Left renal cortex interstitium (tissue), 4 donors: ENCODE data around the gene SMDT1. TPM values are rescaled to one million over a fixed set of nuclear protein-coding genes. Genes with fewer than 3 reads are reported as not detected.

Experiments used
- DNase-seq, 4 donors: peaks; one replicate each; pipeline ENCODE4 v3.0.0-alpha.2; 2013; ENCODE audit warnings: low read depth in 4 of 4, low spot score in 2 of 4, missing footprints in 1 of 4
- polyA plus RNA-seq, 4 donors: library from polyadenylated mRNA; unstranded; fragments of 120-200 nt; gene quantifications; one replicate each; pipeline ENCODE4 v1.2.1, GENCODE V29; 2013; ENCODE audit not compliant: insufficient read length in 4 of 4

SMDT1 gene
- 100 to 1,000 TPM in 3 of 4 donors, 10 to 100 TPM in 1; 85.4 to 115 (median 110) TPM for polyA plus RNA-seq

GRCh38 chr22:42079319-42080251 lies at the start of gene SMDT1:
TSS of gene SMDT1 (plus strand) at chr22:42079700. CDS start at chr22:42079769, 69 bp downstream.
- peak; percentile 96 to 99 (median 97) for DNase-seq

DNA sequence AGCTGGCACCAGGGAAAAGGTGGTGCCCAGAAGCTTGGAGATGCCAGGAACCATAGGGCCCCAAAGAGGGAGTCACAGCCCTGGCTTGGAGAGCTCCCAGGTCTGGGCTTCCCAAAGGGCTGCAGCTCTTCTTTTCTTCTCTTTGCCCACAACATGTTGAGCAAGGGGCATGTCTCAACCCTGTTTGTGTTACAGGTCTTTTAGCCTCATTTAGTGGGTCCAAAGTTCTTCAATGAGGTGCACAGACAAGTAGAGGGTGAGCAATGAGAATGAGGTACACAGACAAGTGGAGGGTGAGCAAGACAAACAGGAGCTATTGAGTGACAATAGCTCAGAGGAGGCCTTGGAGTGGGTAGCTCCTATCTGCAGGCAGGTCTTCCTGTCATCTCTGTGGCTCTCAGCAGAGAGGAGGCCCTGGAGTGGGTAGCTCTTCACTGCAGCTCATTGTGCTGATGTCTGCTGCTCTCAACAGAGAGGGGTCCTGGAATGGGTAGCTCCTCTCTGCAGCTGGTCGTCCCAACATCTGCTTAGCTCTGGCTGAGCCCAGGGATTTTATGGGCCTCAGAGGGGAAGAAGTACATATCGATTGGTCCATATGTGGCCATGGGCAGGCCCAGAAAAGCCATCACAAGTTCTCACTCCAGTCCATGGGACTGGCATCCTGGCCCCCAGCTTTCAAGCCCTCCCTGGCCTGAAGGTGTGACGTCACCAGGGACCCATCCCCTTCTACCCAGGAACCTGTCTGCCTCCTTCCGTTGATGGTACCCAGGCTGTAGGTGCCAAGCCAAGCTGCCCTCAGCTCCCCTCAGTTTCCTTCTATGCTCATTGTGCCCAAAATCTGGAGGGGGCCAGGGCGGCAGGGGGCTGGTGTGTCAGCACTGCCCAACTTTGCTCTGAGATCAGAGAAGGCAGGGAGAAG lies 46.0 kb upstream of the SMDT1 start:
- DNase-seq: no peak

DNA sequence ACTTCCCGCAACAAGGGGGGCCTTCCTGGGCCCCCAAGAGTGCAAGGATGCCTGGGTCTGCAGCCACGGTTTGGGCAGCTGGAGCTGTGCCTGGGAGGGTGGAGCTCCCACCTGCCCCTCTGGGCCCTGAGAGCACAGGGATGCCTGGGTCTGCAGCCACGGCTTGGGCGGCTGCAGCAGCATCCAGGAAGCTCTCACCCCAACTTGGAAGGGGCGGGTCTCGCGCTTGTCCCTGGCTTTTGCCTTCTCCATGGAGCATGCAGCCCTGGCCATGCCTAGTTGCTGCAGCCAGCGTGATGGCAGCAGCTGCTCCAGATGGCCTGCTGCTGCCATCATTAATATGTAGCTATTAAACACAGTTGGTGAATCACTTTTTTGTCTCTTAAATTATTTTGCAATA lies 44.2 kb upstream of the SMDT1 start:
- DNase-seq: no peak

GRCh38 chr22:42039271-42039670 lies 40.2 kb upstream of the SMDT1 start:
- no peak for DNase-seq

GRCh38 chr22:42041784-42042183 lies 37.7 kb upstream of the SMDT1 start:
- DNase-seq: no peak

GRCh38 chr22:42050641-42051180 lies 28.8 kb upstream of the SMDT1 start:
- DNase-seq: no peak

DNA sequence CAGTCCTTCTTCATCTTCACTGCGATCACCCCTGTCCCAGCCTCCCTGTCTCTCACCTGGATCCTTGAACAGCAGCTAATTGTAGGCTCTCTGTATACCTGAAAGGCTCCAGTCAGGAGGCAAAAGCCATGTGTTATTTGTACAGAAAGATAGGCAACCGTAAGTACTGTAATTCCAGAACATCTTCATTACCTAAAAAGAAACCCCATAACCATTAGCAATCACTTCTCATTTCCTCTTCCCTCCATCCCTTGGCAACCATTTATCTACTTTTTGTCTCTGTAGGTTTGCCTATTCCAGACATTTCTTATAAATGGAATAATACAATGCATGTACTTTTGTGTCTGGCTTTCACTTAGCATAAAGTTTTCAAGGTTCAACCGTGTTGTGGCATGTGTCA lies 26.7 kb upstream of the SMDT1 start:
- no peak for DNase-seq

DNA sequence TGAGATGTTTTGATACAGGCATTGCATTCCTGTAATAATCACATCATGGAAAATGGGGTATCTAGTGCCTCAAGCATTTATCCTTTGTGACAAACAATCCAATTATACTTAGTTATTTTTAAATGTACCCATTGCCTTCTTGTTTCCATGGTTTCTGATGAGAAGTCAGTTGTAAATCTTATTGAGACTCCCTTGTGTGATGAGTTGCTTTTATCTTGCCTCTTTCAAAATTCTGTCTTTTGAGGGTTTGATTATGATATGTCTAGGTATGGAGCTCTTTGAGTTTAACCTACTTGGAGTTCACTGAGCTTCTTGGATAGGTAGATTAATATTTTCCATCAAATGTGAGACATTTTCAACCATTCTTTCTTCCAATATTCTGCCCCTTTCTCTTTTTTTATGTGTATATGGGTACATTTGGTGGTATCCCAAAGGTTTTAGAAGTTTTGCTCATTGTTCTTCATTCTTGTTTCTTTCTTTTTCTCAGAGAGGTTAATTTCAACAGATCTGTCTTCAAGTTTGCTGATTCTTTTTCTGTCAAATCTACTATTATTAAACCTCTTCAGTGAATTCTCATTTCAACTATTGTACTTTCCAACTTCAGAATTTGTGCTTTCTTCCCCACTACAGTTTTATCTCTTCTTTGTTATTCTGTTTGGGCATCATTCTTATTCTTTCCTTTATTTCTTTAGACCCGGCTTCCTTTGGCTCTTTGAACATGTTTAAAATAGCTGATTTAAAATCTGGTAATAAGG lies 22.6 kb upstream of the SMDT1 start:
- DNase-seq: no peak

DNA sequence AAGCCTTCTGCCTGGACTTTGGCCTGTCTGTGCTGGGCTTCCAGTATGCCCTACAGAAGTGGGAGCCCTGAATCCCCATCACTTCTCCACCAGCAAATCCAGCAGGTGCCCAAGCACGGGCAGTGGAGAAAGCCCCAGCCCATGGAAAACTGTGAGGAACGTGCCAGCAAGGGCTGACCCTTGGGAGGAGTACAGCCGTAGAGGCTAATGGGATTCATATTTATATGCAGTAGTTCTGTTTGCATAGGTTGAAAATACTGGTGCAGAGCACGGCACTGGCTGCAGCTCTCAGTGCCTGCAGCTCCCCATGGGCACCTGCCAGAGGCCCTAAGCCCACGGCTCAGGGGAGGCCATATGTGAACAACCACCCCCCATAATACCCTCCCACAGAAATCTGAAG lies 19.0 kb upstream of the SMDT1 start:
- DNase-seq: no peak

DNA sequence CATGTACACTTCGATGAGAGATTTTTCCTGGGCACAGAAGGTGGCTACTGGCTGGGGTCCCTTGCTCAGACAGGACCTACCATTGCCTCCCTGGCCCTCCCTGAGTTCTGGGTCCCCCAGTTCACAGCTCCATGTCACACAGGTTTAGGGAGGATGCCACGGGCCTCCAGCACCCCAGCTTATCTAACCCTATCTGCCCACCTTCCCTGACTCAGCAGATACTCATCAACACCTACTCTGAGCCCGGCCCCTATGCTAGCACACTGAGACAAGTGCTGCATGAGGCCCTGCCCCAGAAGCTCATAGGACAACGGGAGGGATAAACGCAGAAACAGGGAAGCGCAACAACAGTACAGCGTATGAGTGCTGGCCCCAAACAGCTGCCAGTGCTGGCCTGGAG lies 18.5 kb upstream of the SMDT1 start:
- DNase-seq: no peak

- no peak for DNase-seq
Measured at GRCh38 chr22:42062506-42063170, 16.9 kb upstream of the SMDT1 start.

GRCh38 chr22:42064629-42065028 lies 14.9 kb upstream of the SMDT1 start:
- no peak for DNase-seq

DNA sequence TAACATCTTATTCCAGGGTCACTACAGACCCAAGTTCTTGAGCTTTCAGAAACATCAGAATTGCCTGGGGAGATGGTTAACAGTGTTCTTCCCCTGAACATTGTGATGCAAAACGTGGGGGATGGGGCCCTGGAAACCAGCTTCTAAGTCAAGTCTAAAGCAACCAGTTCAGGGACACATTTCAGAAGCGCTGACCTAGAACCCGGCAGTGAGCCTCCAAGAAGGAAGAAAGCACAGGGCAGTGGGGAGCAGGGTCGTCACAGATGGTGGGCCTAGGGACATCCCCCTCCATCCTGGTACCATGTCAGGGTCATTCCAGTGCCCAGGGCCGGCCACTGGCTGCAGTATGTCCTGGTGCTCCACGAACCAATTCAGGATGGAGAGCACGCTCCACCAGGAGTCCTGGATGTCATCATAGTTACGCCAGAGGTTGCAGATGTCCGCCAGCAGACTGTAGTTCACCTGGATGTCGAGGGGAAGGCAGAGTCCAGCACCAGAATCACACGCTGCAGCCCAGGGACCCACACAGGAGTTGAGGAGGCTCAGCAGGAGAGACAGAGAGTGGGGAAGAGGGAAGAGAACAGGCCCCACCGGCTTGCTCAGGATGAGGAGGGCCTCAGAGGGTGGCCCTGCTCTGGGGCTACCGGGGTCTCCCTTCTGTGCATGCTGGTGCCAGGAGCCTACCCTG lies 13.9 kb upstream of the SMDT1 start:
- DNase-seq: no peak

DNA sequence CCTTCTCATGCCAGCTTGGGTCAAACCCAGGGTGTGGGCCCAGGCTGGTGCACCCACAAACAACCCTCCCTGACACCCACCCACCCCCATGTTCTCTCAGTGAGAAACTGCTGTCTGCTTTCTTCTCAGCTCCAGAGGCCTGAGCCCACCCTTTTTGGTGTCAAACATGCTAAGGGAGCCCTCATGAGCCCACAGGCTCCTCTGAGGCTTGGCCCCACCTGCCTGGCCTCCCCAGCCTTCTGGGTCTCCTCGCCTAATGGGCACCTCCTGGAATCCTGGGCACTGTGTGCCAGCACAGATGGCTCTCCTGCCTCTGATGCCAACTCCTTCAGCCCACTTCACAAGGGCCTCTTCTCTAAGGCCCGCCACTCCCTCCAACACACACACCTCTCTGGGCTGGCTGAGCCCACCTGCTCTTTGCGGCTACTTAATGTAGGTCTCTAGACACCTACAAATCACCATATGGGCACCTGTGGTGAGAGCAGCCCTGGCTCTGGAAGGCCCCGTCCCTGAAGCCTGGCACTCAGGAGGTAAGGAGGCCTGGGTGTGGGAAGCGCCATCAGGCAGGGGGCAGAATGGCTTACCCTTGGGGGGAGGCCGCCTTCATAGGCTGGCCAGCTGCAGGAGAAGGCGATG lies 13.3 kb upstream of the SMDT1 start:
- DNase-seq: no peak

DNA sequence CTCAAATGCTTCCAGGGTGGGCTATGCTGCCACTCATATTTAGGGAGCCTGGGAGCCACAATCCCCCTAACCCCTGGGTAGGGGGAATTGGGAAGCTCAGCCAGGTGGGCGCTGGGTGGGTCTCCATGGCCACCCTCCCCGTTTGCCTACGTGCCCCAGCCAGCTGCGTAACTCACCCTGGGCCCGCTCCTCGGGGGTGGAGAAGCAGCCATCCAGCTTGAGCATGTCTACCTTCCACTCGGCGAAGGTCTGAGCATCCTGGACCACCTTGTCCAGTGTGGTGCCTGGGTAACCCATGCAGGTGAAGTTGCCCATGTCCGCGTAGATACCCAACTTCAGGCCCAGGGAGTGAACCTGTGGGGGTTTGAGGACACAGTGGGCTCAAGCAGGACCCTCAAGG lies 12.6 kb upstream of the SMDT1 start:
- DNase-seq: no peak

GRCh38 chr22:42067671-42068251 lies 11.7 kb upstream of the SMDT1 start:
- no peak for DNase-seq

DNA sequence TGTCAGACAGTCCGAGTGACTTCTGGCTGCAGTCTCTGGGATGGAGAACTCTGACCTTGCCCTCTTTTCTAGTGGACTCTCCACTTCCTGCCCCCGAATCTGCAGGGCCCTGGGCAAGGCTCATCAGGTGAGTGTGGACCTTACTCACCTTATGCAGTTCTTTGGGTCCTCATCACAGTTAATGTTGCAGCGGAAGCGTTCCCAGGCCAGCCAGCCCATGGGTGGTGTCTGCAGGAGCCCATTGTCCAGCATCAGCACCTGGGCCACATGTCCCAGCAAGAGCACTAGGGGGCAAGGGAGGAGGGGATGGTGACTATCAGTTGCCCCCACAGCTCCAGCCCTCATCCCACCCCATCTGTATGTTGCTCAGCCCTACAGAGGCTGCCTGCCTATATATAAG lies 11.2 kb upstream of the SMDT1 start:
- DNase-seq: no peak

DNA sequence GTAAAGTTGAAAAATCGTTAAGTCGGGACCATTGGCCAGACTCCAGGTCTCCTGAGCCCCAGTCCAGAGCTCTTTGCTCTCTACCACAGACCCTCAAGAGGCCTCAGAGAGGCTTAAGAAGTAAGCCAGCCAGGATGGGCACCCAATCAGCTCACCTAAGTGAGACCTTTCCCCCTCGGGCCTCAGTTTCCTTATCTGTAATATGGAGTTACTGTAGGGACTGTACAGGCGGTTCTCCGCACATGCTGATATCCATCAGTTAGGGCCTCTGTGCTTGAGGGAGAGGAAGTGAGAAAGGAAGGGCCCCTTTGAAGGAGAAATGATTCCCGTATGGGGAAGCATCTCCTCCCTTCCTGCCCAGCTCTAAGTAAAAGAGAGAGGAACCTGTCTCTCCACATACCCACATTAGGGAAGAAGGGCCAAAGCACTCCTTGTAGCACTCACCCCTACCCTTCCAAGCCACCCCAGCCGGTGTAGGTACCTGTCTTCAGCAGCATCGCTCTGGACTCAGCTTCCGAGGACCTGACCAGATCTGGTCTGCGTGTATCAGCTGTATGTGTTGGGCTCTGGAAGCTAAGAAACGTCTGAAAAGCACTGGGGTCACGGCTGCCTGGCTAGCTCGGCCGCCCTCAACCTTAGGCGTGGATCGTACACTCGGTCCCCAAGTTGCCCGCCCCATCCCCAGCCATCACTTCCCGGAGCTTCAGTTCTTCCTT lies 9.5 kb upstream of the SMDT1 start:
- peak in 1 of 4 donors; percentile 34 for DNase-seq
